Lower lobe of right lung (tissue), 2 donors: ENCODE results near the gene CRISP1. TPM values are rescaled to one million over a fixed set of nuclear protein-coding genes. Genes with fewer than 3 reads are reported as not detected.
"Not testable (repeated sequence)": the region's sequence is repeated elsewhere in the genome, so short reads cannot be mapped to it uniquely, and the experiment has no call there.

Experiments used
- ATAC-seq, 2 donors: fragments of 200-7000 bp; cut with Tn5 transposase; one replicate each; pipeline ENCODE4 v1.9.1; 2020 to 2022; ENCODE audit warnings: mild to moderate bottlenecking in 2 of 2, moderate library complexity in 2 of 2
- DNase-seq: peaks from one replicate; pipeline ENCODE4 v3.0.0-alpha.2; 2020
- H3K27ac ChIP-seq: fragments of 200-600 bp; one replicate; pipeline ENCODE4 v1.8.0; 2022
- H3K27me3 ChIP-seq: fragments of 200-600 bp; one replicate; pipeline ENCODE4 v1.8.0; 2022; ENCODE audit warnings: low read depth
- H3K36me3 ChIP-seq: fragments of 200-600 bp; one replicate; pipeline ENCODE4 v1.8.0; 2022; ENCODE audit warnings: mild to moderate bottlenecking
- H3K4me1 ChIP-seq: fragments of 200-600 bp; one replicate; pipeline ENCODE4 v1.8.0; 2022
- H3K4me3 ChIP-seq: fragments of 200-600 bp; one replicate; pipeline ENCODE4 v1.8.0; 2022; ENCODE audit warnings: mild to moderate bottlenecking
- H3K9me3 ChIP-seq: fragments of 200-600 bp; one replicate; pipeline ENCODE4 v1.8.0; 2022
- CTCF ChIP-seq: fragments of 200-600 bp; IDR thresholded peaks from one replicate; pipeline ENCODE4 v1.8.0; 2022; ENCODE audit warnings: antibody characterized with exemption, mild to moderate bottlenecking
- intact Hi-C: fragments of 100-400 bp; cut with DNase I; formaldehyde crosslinking; loops from one replicate; pipeline ENCODE4 v1.11.0; 2022
- total RNA-seq: library from RNA; stranded (reverse); fragmentation: NEBNext Ultra II Directional; extraction: Animal tissue kit (Norgen Biotek cat#: 25700); gene quantifications from one replicate; pipeline ENCODE4 v1.2.1, GENCODE V29; 2021
- donor health status: DM: no; HTN: yes; CAD: no; lungs with severe emphysema.

Gene CRISP1
- total RNA-seq, 1 donor from 2014 or later = not detected

- H3K27ac ChIP-seq = no peak overlapping the region
- no peak for ATAC-seq
- H3K4me1 ChIP-seq = no peaks in the 10 kb centered on the region
- no peak for DNase-seq
- no peak for TF ChIP-seq CTCF
- H3K4me3 ChIP-seq = no peak overlapping the region
- no peaks in the 10 kb centered on the region for H3K27me3 ChIP-seq
- H3K36me3 ChIP-seq = no peaks in the 10 kb centered on the region
- intact Hi-C loops = no loop called here
- H3K9me3 ChIP-seq = no peaks in the 10 kb centered on the region
These were observed 64.8 kb downstream of the CRISP1 start for GRCh38 chr6:49801525-49801924.

- Histone ChIP-seq H3K27me3 (no peaks in the 10 kb centered on the region), H3K36me3 (no peaks in the 10 kb centered on the region), H3K4me1 (no peaks in the 10 kb centered on the region), H3K4me3 (no peak overlapping the region), H3K27ac (no peak overlapping the region), H3K9me3 (no peaks in the 10 kb centered on the region)
- DNase-seq (no peak), ATAC-seq (no peak)
- no peak for TF ChIP-seq CTCF
- intact Hi-C loops = no loop called here
These were observed 67.2 kb downstream of the CRISP1 start for GRCh38 chr6:49799090-49799489.

GRCh38 chr6:49796842-49797455 is 69.4 kb downstream of the CRISP1 start:
- intact Hi-C loops, H3K4me3 ChIP-seq, H3K36me3 ChIP-seq, H3K4me1 ChIP-seq, ATAC-seq, H3K27ac ChIP-seq, H3K9me3 ChIP-seq, DNase-seq, H3K27me3 ChIP-seq: not testable (repeated sequence)

GRCh38 chr6:49790341-49790740 is 76.0 kb downstream of the CRISP1 start:
- no peak for ATAC-seq
- Histone ChIP-seq H3K4me1 (no peaks in the 10 kb centered on the region), H3K4me3 (no peak overlapping the region), H3K9me3 (no peaks in the 10 kb centered on the region), H3K36me3 (no peaks in the 10 kb centered on the region), H3K27me3 (no peaks in the 10 kb centered on the region), H3K27ac (no peak overlapping the region)
- intact Hi-C loops = no loop called here
- TF ChIP-seq CTCF = no peak
- no peak for DNase-seq

- Histone ChIP-seq H3K27me3 (no peaks in the 10 kb centered on the region), H3K36me3 (no peaks in the 10 kb centered on the region), H3K4me1 (no peaks in the 10 kb centered on the region), H3K4me3 (no peak within 1 kb of the TSS), H3K9me3 (no peaks in the 10 kb centered on the region), H3K27ac (no peak within 1 kb of the TSS)
- TF ChIP-seq CTCF = no peak
- ATAC-seq (no peak), DNase-seq (no peak)
- intact Hi-C loops = no loop called here
These were observed 79.2 kb downstream of the CRISP1 start, which contains the start of gene PGK2 for GRCh38 chr6:49787176-49787575. Gene PGK2, minus strand, starts transcription at chr6:49787285. Its CDS starts 98 bp downstream, at chr6:49787187.

GRCh38 chr6:49784272-49784671 is 82.1 kb downstream of the CRISP1 start:
- H3K9me3 ChIP-seq = no peaks in the 10 kb centered on the region
- no peak for ATAC-seq
- no peaks in the 10 kb centered on the region for H3K4me1 ChIP-seq
- H3K27ac ChIP-seq = no peak overlapping the region
- H3K36me3 ChIP-seq = no peaks in the 10 kb centered on the region
- no peaks in the 10 kb centered on the region for H3K27me3 ChIP-seq
- intact Hi-C loops = no loop called here
- H3K4me3 ChIP-seq = no peak overlapping the region
- DNase-seq = no peak
- no peak for TF ChIP-seq CTCF

Other genes with a start within 250 kb of the CRISP1 start
- gene RHAG, start 229.7 kb downstream of the CRISP1 start, total RNA-seq = not detected
- 0.83 TPM for gene CRISP2, start 153.0 kb downstream of the CRISP1 start, total RNA-seq
- gene CRISP3, start 122.1 kb downstream of the CRISP1 start, total RNA-seq = 2.5 TPM
- gene PGK2, start 79.2 kb downstream of the CRISP1 start, total RNA-seq = not detected
- not detected for gene DEFB114, start 97.6 kb upstream of the CRISP1 start, total RNA-seq
- gene DEFB113, start 103.1 kb upstream of the CRISP1 start, total RNA-seq = not detected
- gene DEFB110, start 155.5 kb upstream of the CRISP1 start, total RNA-seq = not detected
- not detected for gene DEFB112, start 183.4 kb upstream of the CRISP1 start, total RNA-seq